Measurements from ENCODE around the gene PAQR6. TPM values are rescaled to one million over a fixed set of nuclear protein-coding genes. Genes with fewer than 3 reads are reported as not detected.
A peak's percentile ranks its signal among the peaks of the same experiment; 100 is the strongest.

PAQR6 gene
- total RNA-seq, 1 donor from 2014 or later: not detected

DNA sequence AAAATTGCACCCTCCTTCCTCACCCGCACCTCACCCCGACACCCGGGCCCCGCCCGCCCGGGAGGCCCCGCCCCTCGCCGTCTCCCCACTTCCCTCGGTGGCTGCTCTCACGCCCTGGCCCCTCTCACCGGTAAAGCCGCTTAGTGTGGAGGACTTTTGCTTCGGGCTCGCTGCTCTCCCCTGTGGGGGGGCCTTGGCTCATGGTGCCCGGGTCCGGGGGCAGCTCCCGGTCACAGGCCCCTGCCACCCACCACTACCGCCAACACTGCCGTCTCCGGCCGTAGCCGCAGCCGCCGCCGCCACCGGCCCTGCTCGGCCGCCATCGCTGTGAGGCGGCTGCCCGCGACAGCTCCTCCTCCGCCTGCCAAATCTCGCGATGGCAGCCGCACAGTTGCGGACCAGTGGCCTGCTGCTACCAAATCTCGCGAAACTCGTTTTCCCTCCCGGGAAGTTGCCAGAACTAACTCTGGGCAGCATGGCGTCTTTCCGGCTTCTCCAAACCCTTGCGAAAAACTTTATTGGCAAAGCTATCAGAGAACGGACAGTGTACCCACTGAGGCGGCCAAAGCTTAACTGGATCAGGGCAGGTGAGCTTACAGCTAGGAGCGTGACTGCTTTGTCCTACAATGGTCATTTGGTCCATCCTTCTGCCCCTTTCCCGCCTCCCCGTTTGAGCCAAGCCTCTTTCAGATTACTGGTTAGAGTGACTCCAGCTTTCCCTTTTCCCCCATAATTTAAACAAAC is 34.8 kb upstream of the PAQR6 start, which contains the start of gene SMG5:
Gene SMG5, minus strand, starts transcription at position 347 of the 744 bp plus-strand sequence. Its CDS starts 145 bp downstream, at position 202.
- H3K9me3 ChIP-seq: no peaks in the 10 kb centered on the region
- H3K4me3 ChIP-seq: peak within 1 kb of the TSS; percentile 81 to 88
- H3K36me3 ChIP-seq: peaks cover 6 to 11% of the 10 kb centered on the region in 2 donors
- TF ChIP-seq CTCF (IDR thresholded peaks at IDR 0.05): no peak
- DNase-seq (ENCODE audit: low spot score in 2 of 2): peak; percentile 86 to 98
- H3K27me3 ChIP-seq: no peaks in the 10 kb centered on the region
- H3K4me1 ChIP-seq: peaks cover 0 to 13% of the 10 kb centered on the region in 2 donors
- peak within 1 kb of the TSS; percentile 82 to 85 for H3K27ac ChIP-seq
- intact Hi-C loops (cut with DNase I): loop anchor here (1.0 kb wide), 1 partner anchor 56 kb away; the partner anchor contains the start of genes CCT3 and TSACC

- Histone ChIP-seq H3K36me3 (peaks cover 12 to 19% of the 10 kb centered on the region in 2 donors), H3K27me3 (no peaks in the 10 kb centered on the region), H3K9me3 (no peaks in the 10 kb centered on the region), H3K4me1 (peaks cover 0 to 13% of the 10 kb centered on the region in 2 donors), H3K27ac (peak overlapping the region; percentile 82 to 85), H3K4me3 (peak overlapping the region; percentile 81 to 88)
- no peak for TF ChIP-seq CTCF (IDR thresholded peaks at IDR 0.05)
- no peak for DNase-seq (ENCODE audit: low spot score in 2 of 2)
- intact Hi-C loops (cut with DNase I): loop anchor here (1.0 kb wide), 1 partner anchor 56 kb away; the partner anchor contains the start of genes CCT3 and TSACC
Observed at GRCh38 chr1:156281693-156282478, 34.0 kb upstream of the PAQR6 start.

- Histone ChIP-seq H3K9me3 (no peaks in the 10 kb centered on the region), H3K4me1 (peaks cover 0 to 13% of the 10 kb centered on the region in 2 donors), H3K4me3 (peak overlapping the region; percentile 81 to 88), H3K27ac (no peak overlapping the region), H3K27me3 (no peaks in the 10 kb centered on the region), H3K36me3 (peaks cover 19 to 25% of the 10 kb centered on the region in 2 donors)
- DNase-seq (ENCODE audit: low spot score in 2 of 2): no peak
- intact Hi-C loops (cut with DNase I): no loop called here
- no peak for TF ChIP-seq CTCF (IDR thresholded peaks at IDR 0.05)
Observed at GRCh38 chr1:156281281-156281680, 33.4 kb upstream of the PAQR6 start.

- TF ChIP-seq CTCF (IDR thresholded peaks at IDR 0.05): no peak
- Histone ChIP-seq H3K4me3 (no peak overlapping the region), H3K9me3 (no peaks in the 10 kb centered on the region), H3K4me1 (peaks cover 0 to 13% of the 10 kb centered on the region in 2 donors), H3K36me3 (peaks cover 32 to 39% of the 10 kb centered on the region in 2 donors), H3K27ac (no peak overlapping the region), H3K27me3 (no peaks in the 10 kb centered on the region)
- no peak for DNase-seq (ENCODE audit: low spot score in 2 of 2)
- intact Hi-C loops (cut with DNase I): no loop called here
Observed at GRCh38 chr1:156279837-156280236, 32.0 kb upstream of the PAQR6 start.

DNA sequence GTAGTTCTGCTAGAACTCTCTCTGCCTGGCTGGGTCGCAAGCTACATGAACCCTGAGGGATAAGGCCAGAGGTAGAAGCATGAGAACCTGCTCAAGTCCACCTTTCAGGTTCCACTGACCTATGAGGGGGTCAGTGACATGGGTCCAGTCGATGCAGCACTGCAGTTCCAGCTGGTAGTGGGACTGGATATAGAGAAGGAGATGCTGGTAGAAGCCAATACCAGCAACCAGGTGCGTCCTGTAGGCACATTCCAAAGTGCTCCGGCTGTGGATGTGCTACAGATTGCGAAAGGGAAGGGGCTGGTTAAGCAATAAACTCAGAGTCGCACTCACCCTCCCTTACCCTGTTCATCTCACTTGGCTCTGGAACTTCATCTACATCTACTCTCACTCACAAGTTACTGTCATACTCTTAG is 29.1 kb upstream of the PAQR6 start:
- no peak overlapping the region for H3K4me3 ChIP-seq
- H3K27me3 ChIP-seq: no peaks in the 10 kb centered on the region
- intact Hi-C loops (cut with DNase I): no loop called here
- H3K27ac ChIP-seq: no peak overlapping the region
- no peak for DNase-seq (ENCODE audit: low spot score in 2 of 2)
- H3K4me1 ChIP-seq: peaks cover 0 to 11% of the 10 kb centered on the region in 2 donors
- H3K36me3 ChIP-seq: peaks cover 61 to 68% of the 10 kb centered on the region in 2 donors
- TF ChIP-seq CTCF (IDR thresholded peaks at IDR 0.05): no peak
- no peaks in the 10 kb centered on the region for H3K9me3 ChIP-seq

Data from ascending aorta (tissue), 2 donors.